A673 (cell line): ENCODE results near the gene FAM13A.

ENCODE experiments used
- EZH2 ChIP-seq: fragments of 200-600 bp; sonication (generic); IDR thresholded peaks from 2 replicates; pipeline ENCODE4 v1.6.1; 2017; ENCODE audit warnings: borderline replicate concordance, low read depth, mild to moderate bottlenecking, mixed read lengths, antibody characterized with exemption, low read length; ENCODE audit not compliant: poor library complexity, severe bottlenecking
- TF ChIP-seq, protein P1 (sequence below): fragments of 300-800, 200-600 bp; sonication (generic); conservative IDR thresholded peaks from 2 replicates; pipeline ENCODE4 v1.5.1; 2017; ENCODE audit warnings: low read depth, mild to moderate bottlenecking, antibody characterized with exemption, low read length, moderate library complexity, mixed read lengths

DNA sequence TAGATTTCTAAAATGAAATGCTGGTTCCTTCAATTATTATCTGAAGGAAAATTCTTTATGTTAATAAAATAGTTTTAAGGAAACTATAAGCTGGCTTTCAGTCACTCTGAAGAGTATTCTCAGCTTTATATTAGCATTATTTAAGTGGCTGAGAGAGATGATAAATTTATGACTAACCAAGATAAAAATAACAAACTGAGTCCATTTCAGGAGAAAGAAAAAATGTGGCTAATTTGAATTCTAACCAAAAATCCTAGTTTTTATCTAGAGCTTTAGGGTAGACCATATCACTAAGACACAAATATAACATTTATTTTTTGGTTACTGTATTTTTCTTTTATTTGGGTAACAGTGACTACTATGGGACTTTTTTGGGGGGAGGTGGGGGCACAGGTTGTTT, 299.9 kb downstream of the FAM13A start:
- TF ChIP-seq, protein P1, sequence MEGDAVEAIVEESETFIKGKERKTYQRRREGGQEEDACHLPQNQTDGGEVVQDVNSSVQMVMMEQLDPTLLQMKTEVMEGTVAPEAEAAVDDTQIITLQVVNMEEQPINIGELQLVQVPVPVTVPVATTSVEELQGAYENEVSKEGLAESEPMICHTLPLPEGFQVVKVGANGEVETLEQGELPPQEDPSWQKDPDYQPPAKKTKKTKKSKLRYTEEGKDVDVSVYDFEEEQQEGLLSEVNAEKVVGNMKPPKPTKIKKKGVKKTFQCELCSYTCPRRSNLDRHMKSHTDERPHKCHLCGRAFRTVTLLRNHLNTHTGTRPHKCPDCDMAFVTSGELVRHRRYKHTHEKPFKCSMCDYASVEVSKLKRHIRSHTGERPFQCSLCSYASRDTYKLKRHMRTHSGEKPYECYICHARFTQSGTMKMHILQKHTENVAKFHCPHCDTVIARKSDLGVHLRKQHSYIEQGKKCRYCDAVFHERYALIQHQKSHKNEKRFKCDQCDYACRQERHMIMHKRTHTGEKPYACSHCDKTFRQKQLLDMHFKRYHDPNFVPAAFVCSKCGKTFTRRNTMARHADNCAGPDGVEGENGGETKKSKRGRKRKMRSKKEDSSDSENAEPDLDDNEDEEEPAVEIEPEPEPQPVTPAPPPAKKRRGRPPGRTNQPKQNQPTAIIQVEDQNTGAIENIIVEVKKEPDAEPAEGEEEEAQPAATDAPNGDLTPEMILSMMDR: no peak
- TF ChIP-seq EZH2: no peak
